Left renal pelvis (tissue), 4 donors: Measurements from ENCODE around the gene WDFY2. TPM values are rescaled to one million over a fixed set of nuclear protein-coding genes. Genes with fewer than 3 reads are reported as not detected.
"Not testable (repeated sequence)": the region's sequence is repeated elsewhere in the genome, so short reads cannot be mapped to it uniquely, and the experiment has no call there.

Source experiments
- DNase-seq, 4 donors: peaks; one replicate each; pipeline ENCODE4 v3.0.0-alpha.2; 2013; ENCODE audit warnings: low read depth in 4 of 4, low spot score in 3 of 4
- polyA plus RNA-seq, 4 donors: library from polyadenylated mRNA; unstranded; fragments of 120-200 nt; gene quantifications; one replicate each; pipeline ENCODE4 v1.2.1, GENCODE V29; 2013; ENCODE audit not compliant: insufficient read length in 4 of 4

WDFY2 gene
- polyA plus RNA-seq, 4 donors, result 12.2 to 18.1 (median 12.8) TPM

GRCh38 chr13:51628059-51628852 lies 44.0 kb downstream of the WDFY2 start:
- no peak for DNase-seq

- no peak for DNase-seq
These were observed 45.4 kb downstream of the WDFY2 start for GRCh38 chr13:51629491-51630287.

- no peak for DNase-seq
These were observed 46.0 kb downstream of the WDFY2 start for GRCh38 chr13:51630288-51630615.

DNA sequence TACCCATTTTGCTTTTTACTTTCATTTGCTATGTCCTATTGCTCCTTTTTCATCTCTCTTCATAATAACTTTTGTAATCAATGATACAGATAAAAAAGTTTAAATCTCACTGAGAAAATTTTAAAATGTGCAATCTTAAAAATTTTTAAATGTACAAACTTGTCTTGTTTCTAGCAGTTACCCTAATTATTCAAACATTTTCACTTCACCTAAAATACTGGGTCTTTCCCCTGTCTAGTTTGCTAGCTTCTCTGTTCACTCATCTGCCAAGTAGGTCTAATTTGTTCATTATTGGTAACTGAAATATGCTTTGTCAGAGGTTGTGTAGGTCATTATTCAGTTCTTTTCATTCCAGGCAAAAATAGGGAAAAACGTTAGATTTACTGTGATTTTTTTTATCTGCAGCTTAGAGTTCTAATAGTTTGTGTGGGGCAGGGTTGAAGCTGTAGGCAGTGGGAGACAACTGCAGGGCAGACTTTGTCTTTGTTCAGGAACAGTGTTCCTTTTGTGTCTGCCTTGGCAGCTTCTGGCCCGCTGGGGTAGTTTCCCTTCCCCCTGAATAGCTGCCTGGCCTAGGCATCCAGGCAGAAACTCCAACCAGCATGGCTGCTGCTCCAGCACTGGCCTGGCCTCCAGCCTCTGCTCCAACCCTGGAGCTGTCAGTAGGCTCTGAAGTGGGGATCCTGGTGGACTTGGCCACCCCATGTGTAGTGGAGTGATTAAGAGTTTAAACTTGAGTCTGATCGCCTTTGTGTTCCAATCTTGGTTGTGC lies 48.5 kb downstream of the WDFY2 start:
- DNase-seq, result no peak

DNA sequence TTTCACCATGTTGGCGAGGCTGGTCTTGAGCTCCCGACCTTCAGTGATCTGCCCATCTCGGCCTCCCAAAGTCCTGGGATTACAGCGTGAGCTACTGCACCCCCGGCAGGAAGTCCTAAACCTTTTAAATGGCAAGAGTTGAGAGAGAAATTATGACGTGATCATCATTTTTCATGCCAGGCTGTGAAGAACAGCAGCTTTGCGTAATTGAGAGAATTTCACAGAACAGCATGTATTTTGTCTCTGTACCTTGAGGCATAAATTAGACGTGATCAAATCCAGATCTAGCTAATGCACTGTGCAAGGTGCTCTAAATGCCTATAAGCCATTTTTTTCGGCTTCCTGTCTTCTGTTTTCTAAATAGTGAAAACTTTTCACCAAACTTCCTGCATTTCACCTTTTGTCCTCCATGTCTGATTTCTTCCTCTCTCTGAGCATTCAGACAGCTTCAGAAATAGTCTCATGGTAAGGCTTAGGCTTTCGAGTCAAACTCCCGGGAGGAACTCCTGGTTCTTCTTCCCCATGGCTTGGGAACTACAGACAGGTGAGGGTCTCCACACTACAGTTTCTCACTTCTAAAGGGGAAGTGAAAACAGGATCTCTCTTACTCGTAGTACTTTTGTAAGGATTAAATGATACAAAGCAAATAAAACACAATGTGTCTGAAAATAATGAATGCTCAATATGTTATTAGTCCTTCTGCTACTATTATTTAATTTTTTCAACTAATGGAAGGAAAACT lies 51.0 kb downstream of the WDFY2 start:
- DNase-seq, result no peak

DNA sequence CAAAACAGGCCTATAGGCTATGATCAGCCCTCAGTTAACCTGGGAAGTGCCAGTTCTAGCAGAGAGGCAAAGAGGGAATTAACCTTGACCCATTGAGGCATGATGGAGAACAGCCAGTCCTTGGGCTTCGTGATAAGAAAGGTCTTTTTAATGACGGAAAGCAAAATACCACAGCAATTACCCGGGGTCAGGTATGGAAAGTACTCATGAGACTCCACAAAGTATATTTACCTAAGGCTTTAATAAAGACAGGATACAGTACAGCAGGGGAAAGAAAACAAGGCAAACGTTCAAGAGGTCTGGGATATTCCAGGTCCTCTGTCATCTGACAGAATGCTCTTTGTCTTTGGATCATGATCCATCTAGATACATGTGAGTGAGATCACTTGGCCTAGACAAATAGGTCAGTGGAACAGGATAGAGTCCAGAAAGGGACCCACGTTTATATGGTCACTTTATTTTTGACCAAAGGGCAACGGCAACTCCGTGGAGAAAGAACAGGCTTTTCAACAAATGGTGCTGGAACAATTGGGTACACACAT lies 52.2 kb downstream of the WDFY2 start:
- DNase-seq, result no peak

DNA sequence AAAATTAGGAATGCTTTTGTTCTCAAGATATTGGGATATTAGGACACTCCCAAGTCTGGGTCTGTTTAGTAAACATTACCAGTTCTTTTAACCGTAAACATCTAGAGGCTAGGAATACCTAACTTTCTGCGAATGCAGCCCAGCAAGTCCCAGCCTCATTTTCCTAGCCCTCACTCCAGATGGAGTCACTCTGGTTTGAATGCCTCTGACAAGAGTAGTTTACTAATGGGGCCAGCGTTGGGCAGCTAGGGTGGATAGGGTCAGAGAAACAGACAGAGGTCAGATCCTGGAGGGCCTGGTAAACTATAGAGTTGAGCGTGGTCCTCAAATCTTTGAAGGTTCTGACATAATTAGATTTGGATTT lies 53.6 kb downstream of the WDFY2 start:
- no peak for DNase-seq

DNA sequence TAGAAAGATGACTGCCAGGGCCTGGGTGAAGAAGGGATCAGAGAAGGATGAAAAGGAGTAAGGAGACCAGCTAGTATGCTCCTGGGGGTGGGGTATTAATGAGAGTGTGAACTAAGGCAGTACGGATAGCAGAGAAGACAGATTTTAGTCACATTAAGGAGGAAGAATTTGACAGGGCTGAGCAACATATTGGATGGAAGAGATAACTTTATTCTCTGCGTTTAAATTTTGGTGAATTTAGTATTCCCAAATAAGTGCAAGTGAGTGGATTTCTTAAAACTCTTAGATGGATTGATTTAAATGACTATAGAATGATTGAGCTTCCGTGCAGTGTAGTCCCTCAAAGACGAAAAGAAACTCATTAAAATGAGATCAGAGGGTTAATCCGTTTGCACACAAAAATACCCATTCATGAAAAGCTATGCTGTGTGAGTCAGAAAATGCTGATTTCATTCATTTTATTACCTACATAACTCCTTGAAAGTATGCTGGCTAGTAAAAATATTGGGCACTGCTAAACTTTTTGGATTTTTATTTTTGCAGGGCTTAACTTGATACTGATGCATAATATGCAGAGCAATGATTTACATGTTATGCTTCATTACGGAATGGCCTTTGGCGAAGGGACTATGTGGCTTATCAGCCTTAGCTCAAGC lies 54.1 kb downstream of the WDFY2 start:
- DNase-seq, result no peak

DNA sequence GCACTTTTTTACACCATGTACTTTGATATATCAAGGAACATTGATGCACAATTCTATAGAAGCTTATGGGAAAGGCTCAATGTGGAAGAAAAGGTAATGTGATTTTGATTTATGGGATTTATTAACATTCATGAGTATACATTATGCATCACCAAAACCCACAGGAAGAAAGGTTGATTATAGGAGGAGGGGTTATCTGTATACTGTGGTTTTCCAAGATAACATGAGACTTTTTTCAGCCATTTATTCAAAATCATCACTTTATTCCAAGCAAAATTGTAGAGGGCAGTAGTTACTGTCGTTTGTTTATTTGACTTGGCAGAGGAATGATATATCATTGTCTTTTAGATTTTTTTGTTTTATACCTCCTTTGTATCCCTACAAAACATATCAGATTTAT lies 54.9 kb downstream of the WDFY2 start:
- DNase-seq, result no peak

GRCh38 chr13:51640696-51641095 lies 56.4 kb downstream of the WDFY2 start:
- not testable (repeated sequence) for DNase-seq

DNA sequence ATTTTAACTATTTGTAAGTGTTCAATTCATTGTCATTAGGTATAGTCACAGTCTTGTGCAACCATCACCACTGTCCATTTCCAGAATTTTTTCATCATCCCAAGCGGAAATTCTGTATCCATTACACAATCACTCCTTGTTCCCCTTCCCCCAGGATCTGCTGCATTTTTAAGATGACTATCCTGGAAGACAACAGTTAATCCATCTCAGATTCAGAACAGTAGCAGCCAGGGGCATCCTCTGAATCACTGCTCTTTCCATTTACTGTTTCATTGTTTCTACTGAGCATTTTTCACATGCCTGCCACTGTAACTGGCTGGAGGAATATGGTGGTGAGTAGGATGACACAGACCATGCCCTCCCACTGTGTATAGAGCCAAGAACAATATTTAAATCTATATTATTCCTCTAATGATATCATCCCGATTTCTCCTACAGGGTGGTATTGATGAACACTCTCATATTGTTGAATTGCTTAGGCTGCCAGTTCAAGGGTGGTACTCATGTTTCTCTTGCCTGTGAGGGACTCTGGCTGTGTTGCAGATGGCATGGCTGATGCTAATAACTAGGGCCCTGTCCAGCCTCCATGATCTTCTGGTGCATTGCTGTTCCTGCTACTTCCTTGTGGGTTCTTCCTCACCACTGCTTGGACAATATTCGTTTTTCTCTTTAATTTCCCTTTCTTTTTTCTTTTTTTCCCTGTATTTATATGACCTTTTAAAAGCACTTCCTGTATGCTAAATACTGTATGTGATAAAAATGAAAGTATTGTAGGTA lies 59.0 kb downstream of the WDFY2 start:
- no peak for DNase-seq

DNA sequence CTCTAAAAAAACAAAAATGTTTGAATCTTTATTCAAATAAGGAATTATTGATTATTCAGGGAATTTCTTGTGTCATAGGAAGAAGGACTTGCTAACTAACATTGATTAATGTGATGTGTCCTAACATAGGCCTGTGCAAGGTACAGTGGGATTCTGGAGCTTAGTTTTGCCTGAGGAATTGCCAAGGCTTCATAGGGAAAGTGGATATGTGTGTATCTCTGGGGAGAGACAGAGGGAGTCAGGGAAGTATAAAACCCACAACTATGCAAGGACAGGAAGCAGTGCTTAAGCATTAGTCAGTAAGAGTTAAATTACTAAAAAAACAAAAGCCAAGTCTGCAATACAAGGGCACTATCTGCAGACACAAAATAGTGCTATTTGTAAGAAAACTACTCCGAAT lies 59.6 kb downstream of the WDFY2 start:
- DNase-seq, result no peak

GRCh38 chr13:51644654-51645053 lies 60.4 kb downstream of the WDFY2 start:
- no peak for DNase-seq

DNA sequence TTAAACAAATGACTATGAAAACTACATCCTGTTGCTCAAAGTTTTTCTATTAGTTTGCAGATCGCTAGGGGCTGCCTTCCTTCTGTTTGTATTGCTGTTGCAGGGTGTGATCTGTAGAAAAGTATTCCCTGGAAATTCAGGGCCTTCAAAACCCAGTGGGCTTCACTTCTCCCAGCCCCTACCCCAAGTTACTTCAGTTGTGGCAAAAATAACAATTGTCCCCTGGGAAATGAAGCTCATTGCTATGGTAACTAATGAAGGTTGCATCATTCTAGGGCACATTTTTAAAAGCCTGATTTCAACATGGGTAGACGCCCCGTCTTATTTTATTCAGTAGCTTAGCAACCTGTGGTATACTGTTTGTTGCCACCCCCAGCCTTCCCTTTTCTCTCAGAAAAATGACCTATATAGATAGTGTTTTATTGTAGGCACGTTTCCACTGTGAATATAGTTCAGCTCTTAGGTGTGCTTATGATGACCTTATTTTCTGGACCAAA lies 60.9 kb downstream of the WDFY2 start:
- DNase-seq, result no peak

GRCh38 chr13:51645761-51646670 lies 61.8 kb downstream of the WDFY2 start:
- no peak for DNase-seq

DNA sequence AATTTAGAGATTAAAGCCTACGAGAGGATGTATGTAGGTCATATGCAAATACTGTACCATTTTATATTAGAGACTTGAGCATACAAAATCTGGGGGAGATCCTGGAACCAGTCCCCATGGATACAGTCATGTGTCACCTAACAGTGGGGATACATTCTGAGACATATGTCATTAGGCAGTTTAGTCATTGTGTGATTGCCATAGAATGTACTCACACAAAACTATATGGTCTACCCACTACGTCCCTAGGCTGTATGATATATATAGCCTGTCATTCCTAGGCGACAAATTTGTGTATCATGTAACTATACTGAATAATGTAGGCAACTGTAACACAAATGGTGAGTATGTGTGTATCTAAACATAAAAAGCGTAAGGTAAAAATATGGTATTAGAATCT lies 62.8 kb downstream of the WDFY2 start:
- no peak for DNase-seq

DNA sequence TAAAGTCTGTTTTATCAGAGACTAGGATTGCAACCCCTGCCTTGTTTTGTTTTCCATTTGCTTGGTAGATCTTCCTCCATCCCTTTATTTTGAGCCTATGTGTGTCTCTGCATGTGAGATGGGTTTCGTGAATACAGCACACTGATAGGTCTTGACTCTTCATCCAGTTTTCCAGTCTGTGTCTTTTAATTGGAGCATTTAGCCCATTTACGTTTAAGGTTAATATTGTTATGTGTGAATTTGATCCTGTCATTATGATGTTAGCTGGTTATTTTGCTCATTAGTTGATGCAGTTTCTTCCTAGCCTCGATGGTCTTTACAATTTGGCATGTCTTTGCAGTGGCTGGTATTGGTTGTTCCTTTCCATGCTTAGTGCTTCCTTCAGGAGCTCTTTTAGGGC lies 67.9 kb downstream of the WDFY2 start:
- DNase-seq, result not testable (repeated sequence)
